ENCODE measurements around the gene ZNF775.
A peak's percentile ranks its signal among the peaks of the same experiment; 100 is the strongest.

Gene ZNF775

GRCh38 chr7:150358988-150359621 is 20.0 kb upstream of the ZNF775 start:
- Histone ChIP-seq H3K9me3 (ENCODE audit: control insufficient read depth, insufficient read depth, low read length) (no peaks in the 10 kb centered on the region), H3K36me3 (ENCODE audit: insufficient read depth, low read length) (no peaks in the 10 kb centered on the region), H3K4me1 (ENCODE audit: insufficient read depth, low read length) (peaks cover 27% of the 10 kb centered on the region), H3K9ac (ENCODE audit: low read depth, low read length) (no peak overlapping the region)

- Histone ChIP-seq H3K9ac (ENCODE audit: low read depth, low read length) (no peak overlapping the region), H3K9me3 (ENCODE audit: control insufficient read depth, insufficient read depth, low read length) (no peaks in the 10 kb centered on the region), H3K4me1 (ENCODE audit: insufficient read depth, low read length) (peaks cover 27% of the 10 kb centered on the region), H3K36me3 (ENCODE audit: insufficient read depth, low read length) (no peaks in the 10 kb centered on the region)
Observed at GRCh38 chr7:150359622-150360362, 19.3 kb upstream of the ZNF775 start.

- no peaks in the 10 kb centered on the region for H3K9me3 ChIP-seq (ENCODE audit: control insufficient read depth, insufficient read depth, low read length)
- H3K4me1 ChIP-seq (ENCODE audit: insufficient read depth, low read length): peaks cover 27% of the 10 kb centered on the region
- no peaks in the 10 kb centered on the region for H3K36me3 ChIP-seq (ENCODE audit: insufficient read depth, low read length)
- H3K9ac ChIP-seq (ENCODE audit: low read depth, low read length): no peak overlapping the region
Observed at GRCh38 chr7:150360363-150361058, 18.6 kb upstream of the ZNF775 start.

GRCh38 chr7:150361402-150361801 is 17.7 kb upstream of the ZNF775 start:
- H3K4me1 ChIP-seq (ENCODE audit: insufficient read depth, low read length): peaks cover 32% of the 10 kb centered on the region
- no peak overlapping the region for H3K9ac ChIP-seq (ENCODE audit: low read depth, low read length)
- H3K36me3 ChIP-seq (ENCODE audit: insufficient read depth, low read length): no peaks in the 10 kb centered on the region
- H3K9me3 ChIP-seq (ENCODE audit: control insufficient read depth, insufficient read depth, low read length): no peaks in the 10 kb centered on the region

GRCh38 chr7:150361807-150362621 is 17.1 kb upstream of the ZNF775 start:
- H3K4me1 ChIP-seq (ENCODE audit: insufficient read depth, low read length): peaks cover 32% of the 10 kb centered on the region
- no peaks in the 10 kb centered on the region for H3K9me3 ChIP-seq (ENCODE audit: control insufficient read depth, insufficient read depth, low read length)
- H3K36me3 ChIP-seq (ENCODE audit: insufficient read depth, low read length): no peaks in the 10 kb centered on the region
- H3K9ac ChIP-seq (ENCODE audit: low read depth, low read length): no peak overlapping the region

GRCh38 chr7:150363370-150363769 is 15.8 kb upstream of the ZNF775 start:
- peaks cover 19% of the 10 kb centered on the region for H3K4me1 ChIP-seq (ENCODE audit: insufficient read depth, low read length)

GRCh38 chr7:150363872-150364271 is 15.3 kb upstream of the ZNF775 start:
- no peaks in the 10 kb centered on the region for H3K36me3 ChIP-seq (ENCODE audit: insufficient read depth, low read length)
- no peaks in the 10 kb centered on the region for H3K9me3 ChIP-seq (ENCODE audit: control insufficient read depth, insufficient read depth, low read length)
- no peak overlapping the region for H3K9ac ChIP-seq (ENCODE audit: low read depth, low read length)
- peaks cover 18% of the 10 kb centered on the region for H3K4me1 ChIP-seq (ENCODE audit: insufficient read depth, low read length)

More at GRCh38 chr7:150363370-150363769, 15.8 kb upstream of the ZNF775 start:
- no peak overlapping the region for H3K9ac ChIP-seq (ENCODE audit: low read depth, low read length)
- H3K9me3 ChIP-seq (ENCODE audit: control insufficient read depth, insufficient read depth, low read length): no peaks in the 10 kb centered on the region
- H3K36me3 ChIP-seq (ENCODE audit: insufficient read depth, low read length): no peaks in the 10 kb centered on the region

GRCh38 chr7:150365194-150365593 is 13.9 kb upstream of the ZNF775 start:
- H3K9ac ChIP-seq (ENCODE audit: low read depth, low read length): no peak overlapping the region

GRCh38 chr7:150365673-150366398 is 13.3 kb upstream of the ZNF775 start:
- H3K9ac ChIP-seq (ENCODE audit: low read depth, low read length): no peak overlapping the region
- peaks cover 29% of the 10 kb centered on the region for H3K4me1 ChIP-seq (ENCODE audit: insufficient read depth, low read length)
- peaks cover 5% of the 10 kb centered on the region; the same call in 1 of the 2 replicates for H3K36me3 ChIP-seq (ENCODE audit: insufficient read depth, low read length)
- no peaks in the 10 kb centered on the region for H3K9me3 ChIP-seq (ENCODE audit: control insufficient read depth, insufficient read depth, low read length)

More at GRCh38 chr7:150365194-150365593, 13.9 kb upstream of the ZNF775 start:
- H3K9me3 ChIP-seq (ENCODE audit: control insufficient read depth, insufficient read depth, low read length): no peaks in the 10 kb centered on the region
- H3K36me3 ChIP-seq (ENCODE audit: insufficient read depth, low read length): no peaks in the 10 kb centered on the region
- peaks cover 23% of the 10 kb centered on the region for H3K4me1 ChIP-seq (ENCODE audit: insufficient read depth, low read length)

- Histone ChIP-seq H3K9ac (ENCODE audit: low read depth, low read length) (peak overlapping the region; percentile 67), H3K36me3 (ENCODE audit: insufficient read depth, low read length) (peaks cover 7% of the 10 kb centered on the region; the same call in 1 of the 2 replicates), H3K4me1 (ENCODE audit: insufficient read depth, low read length) (peaks cover 15% of the 10 kb centered on the region), H3K9me3 (ENCODE audit: control insufficient read depth, insufficient read depth, low read length) (no peaks in the 10 kb centered on the region)
Observed at GRCh38 chr7:150367677-150368095, 11.4 kb upstream of the ZNF775 start.

GRCh38 chr7:150368096-150368883 is 10.8 kb upstream of the ZNF775 start, which contains the start of gene REPIN1:
Gene REPIN1 (plus strand): TSS chr7:150368822. CDS start chr7:150369712, 890 bp downstream.
- peaks cover 7% of the 10 kb centered on the region; the same call in 1 of the 2 replicates for H3K36me3 ChIP-seq (ENCODE audit: insufficient read depth, low read length)
- peak within 1 kb of the TSS; percentile 67 for H3K9ac ChIP-seq (ENCODE audit: low read depth, low read length)
- H3K4me1 ChIP-seq (ENCODE audit: insufficient read depth, low read length): peaks cover 19% of the 10 kb centered on the region
- H3K9me3 ChIP-seq (ENCODE audit: control insufficient read depth, insufficient read depth, low read length): no peaks in the 10 kb centered on the region

- Histone ChIP-seq H3K36me3 (ENCODE audit: insufficient read depth, low read length) (peaks cover 7% of the 10 kb centered on the region; the same call in 1 of the 2 replicates), H3K4me1 (ENCODE audit: insufficient read depth, low read length) (peaks cover 26% of the 10 kb centered on the region)
Observed at GRCh38 chr7:150368884-150369747, 10.0 kb upstream of the ZNF775 start.

More at GRCh38 chr7:150368884-150369747, 10.0 kb upstream of the ZNF775 start:
- Histone ChIP-seq H3K9ac (ENCODE audit: low read depth, low read length) (peak overlapping the region; percentile 67), H3K9me3 (ENCODE audit: control insufficient read depth, insufficient read depth, low read length) (no peaks in the 10 kb centered on the region)

Data from ES-I3 (cell line).